ENCODE data around the gene EDEM1. TPM values are rescaled to one million over a fixed set of nuclear protein-coding genes. Genes with fewer than 3 reads are reported as not detected.
A peak's percentile ranks its signal among the peaks of the same experiment; 100 is the strongest.

The EDEM1 gene
- total and polyA plus RNA-seq, 4 donors, result 12.8 to 132 (median 54.3) TPM

- Histone ChIP-seq H3K9ac (ENCODE audit: insufficient read depth in 1 of 2, low read length in 2 of 2) (no peak overlapping the region), H3K27ac (ENCODE audit: low read depth in 1 of 2, low read length in 1 of 2) (no peak overlapping the region), H3K4me1 (ENCODE audit: control insufficient read depth in 5 of 5, insufficient read depth in 5 of 5, low read length in 5 of 5) (peaks cover 4 to 22% (median 11%) of the 10 kb centered on the region in 5 donors), H3K9me3 (ENCODE audit: control insufficient read depth in 4 of 4, insufficient read depth in 3 of 4, low read length in 3 of 4) (no peaks in the 10 kb centered on the region), H3K36me3 (ENCODE audit: control insufficient read depth in 4 of 4, insufficient read depth in 4 of 4, low read length in 4 of 4) (no peaks in the 10 kb centered on the region), H3K4me3 (no peak overlapping the region), H3K27me3 (ENCODE audit: control insufficient read depth in 3 of 3, insufficient read depth in 3 of 3, low read length in 2 of 3) (no peaks in the 10 kb centered on the region)
- DNase-seq, result no peak
- TF ChIP-seq CTCF (IDR thresholded peaks at IDR 0.05; ENCODE audit: control extremely low read depth, extremely low read depth), result no peak
- WGBS, 2 donors, result 70 to 81% methylated on average over 4 of the region's 4 CpGs
- no peak for ATAC-seq (ENCODE audit: insufficient read depth, low FRiP score)
Observed at GRCh38 chr3:5165698-5166097, 21.8 kb upstream of the EDEM1 start.

- ATAC-seq (ENCODE audit: insufficient read depth, low FRiP score) (no peak), DNase-seq (no peak)
- no peak for TF ChIP-seq CTCF (IDR thresholded peaks at IDR 0.05; ENCODE audit: control extremely low read depth, extremely low read depth)
- Histone ChIP-seq H3K27me3 (ENCODE audit: control insufficient read depth in 3 of 3, insufficient read depth in 3 of 3, low read length in 2 of 3) (no peaks in the 10 kb centered on the region), H3K4me1 (ENCODE audit: control insufficient read depth in 5 of 5, insufficient read depth in 5 of 5, low read length in 5 of 5) (peaks cover 0 to 11% (median 6%) of the 10 kb centered on the region in 5 donors), H3K27ac (ENCODE audit: low read depth in 1 of 2, low read length in 1 of 2) (no peak overlapping the region), H3K36me3 (ENCODE audit: control insufficient read depth in 4 of 4, insufficient read depth in 4 of 4, low read length in 4 of 4) (no peaks in the 10 kb centered on the region), H3K9me3 (ENCODE audit: control insufficient read depth in 4 of 4, insufficient read depth in 3 of 4, low read length in 3 of 4) (no peaks in the 10 kb centered on the region), H3K4me3 (no peak overlapping the region), H3K9ac (ENCODE audit: insufficient read depth in 1 of 2, low read length in 2 of 2) (no peak overlapping the region)
- 50 to 54% methylated on average over 2 of the region's 2 CpGs for WGBS, 2 donors
Observed at GRCh38 chr3:5166846-5167245, 20.7 kb upstream of the EDEM1 start.

- DNase-seq, result no peak
- H3K27ac ChIP-seq (ENCODE audit: low read depth in 1 of 2, low read length in 1 of 2), result peak overlapping the region in 1 of 2 donors; percentile 17
- H3K36me3 ChIP-seq (ENCODE audit: control insufficient read depth in 4 of 4, insufficient read depth in 4 of 4, low read length in 4 of 4), result peaks cover 0 to 5% (median 1%) of the 10 kb centered on the region in 4 donors
- no peaks in the 10 kb centered on the region for H3K27me3 ChIP-seq (ENCODE audit: control insufficient read depth in 3 of 3, insufficient read depth in 3 of 3, low read length in 2 of 3)
- WGBS, 2 donors, result 71 to 82% methylated on average over 4 of the region's 4 CpGs
- peak; percentile 34 for ATAC-seq (ENCODE audit: insufficient read depth, low FRiP score)
- H3K4me3 ChIP-seq, result no peak overlapping the region
- H3K9ac ChIP-seq (ENCODE audit: insufficient read depth in 1 of 2, low read length in 2 of 2), result no peak overlapping the region
- TF ChIP-seq CTCF (IDR thresholded peaks at IDR 0.05; ENCODE audit: control extremely low read depth, extremely low read depth), result no peak
- peaks cover 0 to 9% (median 0%) of the 10 kb centered on the region in 5 donors for H3K4me1 ChIP-seq (ENCODE audit: control insufficient read depth in 5 of 5, insufficient read depth in 5 of 5, low read length in 5 of 5)
- H3K9me3 ChIP-seq (ENCODE audit: control insufficient read depth in 4 of 4, insufficient read depth in 3 of 4, low read length in 3 of 4), result no peaks in the 10 kb centered on the region
Observed at GRCh38 chr3:5168110-5168509, 19.4 kb upstream of the EDEM1 start.

GRCh38 chr3:5169807-5170206 is 17.7 kb upstream of the EDEM1 start:
- no peaks in the 10 kb centered on the region for H3K27me3 ChIP-seq (ENCODE audit: control insufficient read depth in 3 of 3, insufficient read depth in 3 of 3, low read length in 2 of 3)
- no peak overlapping the region for H3K4me3 ChIP-seq
- H3K27ac ChIP-seq (ENCODE audit: low read depth in 1 of 2, low read length in 1 of 2), result no peak overlapping the region
- H3K36me3 ChIP-seq (ENCODE audit: control insufficient read depth in 4 of 4, insufficient read depth in 4 of 4, low read length in 4 of 4), result peaks cover 2 to 12% (median 6%) of the 10 kb centered on the region in 4 donors
- WGBS, 2 donors, result 35 to 36% methylated on average over 2 of the region's 2 CpGs
- DNase-seq (no peak), ATAC-seq (ENCODE audit: insufficient read depth, low FRiP score) (no peak)
- H3K4me1 ChIP-seq (ENCODE audit: control insufficient read depth in 5 of 5, insufficient read depth in 5 of 5, low read length in 5 of 5), result peaks cover 0 to 7% (median 0%) of the 10 kb centered on the region in 5 donors
- no peak overlapping the region for H3K9ac ChIP-seq (ENCODE audit: insufficient read depth in 1 of 2, low read length in 2 of 2)
- no peaks in the 10 kb centered on the region for H3K9me3 ChIP-seq (ENCODE audit: control insufficient read depth in 4 of 4, insufficient read depth in 3 of 4, low read length in 3 of 4)
- no peak for TF ChIP-seq CTCF (IDR thresholded peaks at IDR 0.05; ENCODE audit: control extremely low read depth, extremely low read depth)
